Peyer's patch (tissue), 4 donors: ENCODE results near the gene ANO2.

ENCODE experiments used
- POLR2A ChIP-seq, 2 donors: fragments of 450-650 bp; IDR thresholded peaks; one replicate each; pipeline ENCODE4 v1.5.1; 2017; ENCODE audit warnings: antibody characterized with exemption in 2 of 2, mild to moderate bottlenecking in 2 of 2, moderate library complexity in 2 of 2
- TF ChIP-seq, protein P1 (sequence below), 6 experiments: fragments of 450-650 bp in 4 of 6; fragments of 200-600 bp in 2 of 6; sonication (generic) in 1 of 6; IDR thresholded peaks; one replicate each; pipeline ENCODE4 v1.5.1; 2017 to 2019; ENCODE audit warnings: antibody characterized with exemption in 6 of 6, mild to moderate bottlenecking in 3 of 6, moderate library complexity in 1 of 6

DNA sequence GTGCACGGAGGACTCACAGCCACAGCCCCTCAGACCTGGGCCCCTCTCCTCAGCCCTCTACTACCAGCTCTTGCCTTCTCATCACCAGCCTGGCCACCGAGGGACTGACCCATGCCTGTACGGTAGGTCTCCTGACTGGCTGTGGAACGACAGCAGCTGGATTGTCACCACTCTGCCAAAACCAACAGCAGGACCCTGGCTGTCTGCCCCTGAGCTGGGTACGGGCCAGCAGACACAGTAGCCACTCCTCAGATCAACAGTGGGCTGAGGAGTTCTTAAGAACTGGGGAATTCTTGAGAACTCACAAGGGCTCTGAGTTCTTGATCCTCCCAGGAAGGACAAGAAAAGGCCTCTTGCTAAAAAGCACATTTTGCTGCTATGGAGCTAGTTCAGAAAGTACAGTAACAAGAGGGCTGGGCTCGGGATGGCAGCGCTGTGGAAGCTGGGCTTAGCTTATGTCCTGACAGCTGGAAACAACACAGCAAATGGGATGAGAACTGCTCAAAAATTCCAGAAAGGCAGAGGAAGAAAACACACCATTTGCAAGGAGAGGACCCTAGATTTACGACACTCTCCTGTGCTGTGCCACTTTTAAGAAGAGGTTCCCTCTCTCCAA, 176.4 kb downstream of the ANO2 start:
- TF ChIP-seq, protein P1, sequence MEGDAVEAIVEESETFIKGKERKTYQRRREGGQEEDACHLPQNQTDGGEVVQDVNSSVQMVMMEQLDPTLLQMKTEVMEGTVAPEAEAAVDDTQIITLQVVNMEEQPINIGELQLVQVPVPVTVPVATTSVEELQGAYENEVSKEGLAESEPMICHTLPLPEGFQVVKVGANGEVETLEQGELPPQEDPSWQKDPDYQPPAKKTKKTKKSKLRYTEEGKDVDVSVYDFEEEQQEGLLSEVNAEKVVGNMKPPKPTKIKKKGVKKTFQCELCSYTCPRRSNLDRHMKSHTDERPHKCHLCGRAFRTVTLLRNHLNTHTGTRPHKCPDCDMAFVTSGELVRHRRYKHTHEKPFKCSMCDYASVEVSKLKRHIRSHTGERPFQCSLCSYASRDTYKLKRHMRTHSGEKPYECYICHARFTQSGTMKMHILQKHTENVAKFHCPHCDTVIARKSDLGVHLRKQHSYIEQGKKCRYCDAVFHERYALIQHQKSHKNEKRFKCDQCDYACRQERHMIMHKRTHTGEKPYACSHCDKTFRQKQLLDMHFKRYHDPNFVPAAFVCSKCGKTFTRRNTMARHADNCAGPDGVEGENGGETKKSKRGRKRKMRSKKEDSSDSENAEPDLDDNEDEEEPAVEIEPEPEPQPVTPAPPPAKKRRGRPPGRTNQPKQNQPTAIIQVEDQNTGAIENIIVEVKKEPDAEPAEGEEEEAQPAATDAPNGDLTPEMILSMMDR (IDR thresholded peaks at IDR 0.05), result no peak
- no peak for TF ChIP-seq POLR2A (IDR thresholded peaks at IDR 0.05)
